KBM-7 (cell line): ENCODE measurements around the gene SLC29A2.
A peak's percentile ranks its signal among the peaks of the same experiment; 100 is the strongest.
"Not testable (repeated sequence)": the region's sequence is repeated elsewhere in the genome, so short reads cannot be mapped to it uniquely, and the experiment has no call there.

Experiments used
- DNase-seq: peaks from one replicate; pipeline ENCODE4 v3.0.0-alpha.2; 2015
- in situ Hi-C: fragments of 300-500 bp; cut with MboI; formaldehyde crosslinking; loops from 2 replicates; pipeline ENCODE4 v1.14.3; 2020; ENCODE audit warnings: low sequenced_read_pairs, low pct_unique_long_range_greater_than_20kb, mixed read lengths

SLC29A2 gene

DNA sequence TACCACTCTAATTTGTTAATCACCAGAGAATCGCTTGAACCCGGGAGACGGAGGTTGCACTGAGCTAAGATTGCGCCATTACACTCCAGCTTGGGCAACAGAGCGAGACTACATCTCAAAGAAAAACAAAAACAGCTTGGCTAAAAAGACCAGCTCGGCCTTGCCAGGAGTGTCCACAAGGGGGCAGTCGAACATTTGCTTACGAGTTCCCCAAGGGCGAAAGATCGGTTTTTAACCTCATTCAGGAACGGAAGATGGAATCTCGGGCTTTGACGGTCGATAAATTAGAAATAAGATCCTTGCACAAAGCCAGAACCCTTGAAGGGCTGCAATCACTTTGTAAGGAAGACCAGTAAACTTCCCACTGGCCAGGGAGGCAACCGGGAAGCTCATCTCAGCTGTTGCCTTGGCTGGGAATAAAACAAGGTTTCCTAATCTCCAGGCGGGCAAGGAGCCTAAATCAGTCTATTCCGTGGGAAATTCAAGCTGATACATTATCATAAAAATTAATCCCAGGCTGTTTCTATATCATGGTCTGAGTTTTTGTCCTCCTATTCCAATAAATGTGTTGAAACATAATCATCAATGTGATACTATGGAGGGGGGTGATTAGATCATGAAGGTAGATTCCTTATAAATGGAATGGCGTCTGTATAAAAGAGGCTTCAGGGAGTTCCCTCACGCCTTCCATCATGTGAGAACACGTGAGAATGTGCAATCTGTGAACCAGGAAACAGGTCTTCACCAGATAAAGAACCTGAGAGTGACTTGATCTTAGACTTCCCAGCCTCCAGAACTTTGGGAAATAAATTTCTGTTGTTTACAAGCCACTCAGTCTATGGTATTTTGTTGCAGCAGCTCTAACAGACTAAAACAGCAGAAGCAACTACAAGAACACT lies 14.9 kb upstream of the SLC29A2 start:
- DNase-seq = peak; percentile 93
- in situ Hi-C loops = no loop called here

DNA sequence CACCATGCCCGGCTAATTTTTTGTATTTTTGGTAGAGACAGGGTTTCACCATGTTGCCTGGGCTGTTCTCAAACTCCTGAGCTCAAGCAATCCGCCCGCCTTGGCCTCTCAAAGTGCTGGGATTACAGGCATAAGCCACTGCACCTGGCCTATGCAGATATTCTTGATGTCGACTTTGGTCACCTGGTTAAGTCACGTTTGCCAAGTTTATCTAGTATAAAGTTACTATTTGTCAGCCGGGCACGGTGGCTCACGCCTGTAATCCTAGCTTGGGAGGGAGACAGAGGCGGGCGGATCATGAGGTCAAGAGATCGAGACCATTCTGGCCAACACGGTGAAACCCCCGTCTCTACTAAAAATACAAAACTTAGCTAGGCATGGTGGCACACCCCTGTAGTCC lies 12.8 kb upstream of the SLC29A2 start:
- DNase-seq, in situ Hi-C loops: not testable (repeated sequence)

DNA sequence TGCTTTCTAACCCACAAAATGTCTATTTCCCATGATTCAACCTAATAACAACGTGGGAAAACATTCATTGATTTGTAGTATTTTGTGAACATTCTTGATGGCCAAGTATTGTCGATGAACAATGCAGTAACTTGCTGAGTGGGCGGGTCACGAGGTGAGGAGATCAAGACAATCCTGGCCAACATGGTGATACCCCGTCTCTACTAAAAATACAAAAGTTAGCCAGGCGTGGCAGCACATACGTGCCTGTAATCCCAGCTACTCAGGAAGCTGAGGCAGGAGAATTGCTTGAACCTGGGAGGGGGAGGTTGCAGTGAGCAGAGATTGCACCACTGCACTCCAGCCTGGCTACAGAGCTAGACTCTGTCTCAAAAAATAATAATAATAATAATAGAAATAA lies 8.7 kb upstream of the SLC29A2 start:
- DNase-seq = peak; percentile 32
- in situ Hi-C loops = not testable (repeated sequence)

GRCh38 chr11:66373690-66374287 lies 2.2 kb upstream of the SLC29A2 start:
- DNase-seq, in situ Hi-C loops: not testable (repeated sequence)

- DNase-seq = no peak
- in situ Hi-C loops = no loop called here
Measured at GRCh38 chr11:66373265-66373664, 1.7 kb upstream of the SLC29A2 start.

GRCh38 chr11:66369073-66369894 lies 2.3 kb downstream of the SLC29A2 start:
- in situ Hi-C loops = no loop called here
- DNase-seq = no peak

DNA sequence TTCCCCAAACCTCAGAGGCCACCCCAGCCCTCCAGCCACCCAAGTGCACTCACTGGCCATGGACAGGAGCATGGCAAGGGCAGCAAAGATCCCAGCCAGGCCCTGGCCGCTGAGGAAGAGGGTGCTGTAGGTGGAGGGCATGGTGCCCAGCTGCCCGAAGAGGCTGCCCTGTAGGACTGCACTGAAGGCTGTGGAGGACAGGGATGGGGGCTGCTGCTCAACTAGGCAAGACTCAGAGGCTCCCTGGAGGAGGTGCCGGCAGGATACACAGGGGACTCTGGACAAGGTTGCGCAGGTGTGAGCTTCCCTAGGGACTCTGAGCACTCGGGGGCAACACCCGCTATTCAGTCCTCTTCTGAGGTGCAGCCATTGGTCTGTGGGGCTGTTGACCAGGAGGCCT lies 3.1 kb downstream of the SLC29A2 start:
- DNase-seq = no peak
- in situ Hi-C loops = no loop called here

GRCh38 chr11:66367561-66368312 lies 3.8 kb downstream of the SLC29A2 start:
- DNase-seq = no peak
- in situ Hi-C loops = no loop called here

DNA sequence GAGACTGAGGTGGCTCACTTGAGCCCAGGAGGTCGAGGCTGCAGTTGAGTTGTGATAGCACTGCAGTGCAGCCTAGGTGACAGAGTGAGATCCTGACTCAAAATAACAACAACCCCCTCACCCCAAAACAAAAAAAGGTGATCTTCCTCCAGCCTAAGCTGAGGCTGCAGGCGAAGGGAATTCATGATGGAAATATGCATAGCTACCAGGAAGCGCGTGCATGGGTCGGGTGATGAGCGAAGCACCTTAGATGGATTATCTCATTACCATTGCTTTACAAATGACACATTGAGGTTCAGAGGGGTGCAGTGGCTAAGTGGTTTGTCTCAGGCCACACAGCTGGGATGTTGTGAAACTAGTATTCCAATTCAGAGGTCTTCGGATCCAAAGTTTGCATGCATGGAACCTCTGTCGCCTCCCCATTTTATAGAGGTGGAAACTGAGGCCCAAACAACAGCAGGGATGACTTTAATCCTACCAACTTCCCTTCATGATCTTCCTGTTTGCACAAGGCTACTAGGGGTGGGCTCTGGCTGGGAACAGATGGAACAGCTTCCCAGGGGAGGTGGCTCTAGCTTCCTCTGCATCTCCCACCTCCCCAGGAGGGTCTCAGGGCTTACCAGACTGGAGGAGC lies 4.6 kb downstream of the SLC29A2 start:
- in situ Hi-C loops = no loop called here

DNA sequence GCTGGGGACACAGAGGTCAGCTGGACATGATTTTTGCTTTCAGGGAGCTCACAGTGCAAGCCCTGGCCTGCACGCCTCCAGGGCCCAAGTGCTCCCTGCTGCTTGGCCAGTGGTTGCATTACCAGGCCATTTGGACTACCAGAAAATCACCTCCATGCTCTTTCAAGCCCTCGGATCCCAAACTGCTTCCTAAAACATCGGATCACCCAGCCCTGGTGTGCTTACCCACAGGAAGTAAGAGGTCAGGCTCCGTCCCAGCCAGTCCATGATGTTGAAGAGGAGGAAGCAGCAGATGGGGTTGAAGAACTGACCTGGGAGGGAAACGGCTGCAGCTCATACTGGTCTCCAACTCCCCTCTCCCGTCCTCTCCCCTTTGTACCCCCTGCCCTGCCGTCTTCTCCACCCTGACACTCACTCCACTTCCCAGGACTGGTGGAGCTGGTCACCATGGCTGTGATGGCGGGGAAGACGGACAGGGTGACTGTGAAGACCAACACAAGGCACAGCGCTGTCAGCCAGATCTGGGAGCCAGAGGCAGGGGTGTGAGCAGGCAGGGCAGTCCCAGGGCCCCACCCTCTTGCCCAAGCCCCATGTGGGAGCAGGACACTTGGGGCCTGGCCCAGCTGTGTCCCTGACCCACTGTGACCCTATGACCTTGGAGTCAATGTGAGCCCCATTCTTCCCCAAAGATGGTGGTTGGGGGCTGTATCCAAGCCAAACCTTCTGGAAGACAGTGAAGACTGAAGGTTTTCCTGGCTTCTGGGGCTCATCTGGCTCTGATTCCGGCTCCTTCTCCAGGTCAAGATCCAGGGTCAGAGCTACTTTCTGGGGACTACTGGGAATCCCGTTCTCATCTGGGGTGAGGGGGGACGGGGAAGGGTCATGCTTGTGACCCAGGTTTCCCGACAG lies 5.6 kb downstream of the SLC29A2 start:
- in situ Hi-C loops = no loop called here
- DNase-seq = no peak

More for the DNA sequence above, 4.6 kb downstream of the SLC29A2 start:
- DNase-seq = no peak

DNA sequence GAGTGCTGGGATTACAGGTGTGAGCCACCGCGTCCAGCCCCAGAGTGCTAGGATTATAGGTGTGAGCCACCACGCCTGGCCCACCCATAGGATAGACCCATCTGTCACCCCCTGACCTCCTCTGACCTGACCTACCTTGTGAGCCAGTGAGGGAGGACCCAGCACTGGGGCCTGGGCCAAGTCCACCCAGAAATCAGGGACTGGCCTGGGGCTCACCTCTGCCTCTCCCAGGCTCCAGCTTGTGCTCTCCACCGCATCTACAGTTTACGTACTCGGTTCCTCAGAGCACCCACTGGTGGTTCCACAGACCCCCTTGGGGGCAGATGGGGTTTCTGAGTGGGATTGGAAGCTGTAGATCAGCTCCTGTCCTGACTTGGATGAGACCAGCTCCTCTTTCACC lies 6.4 kb downstream of the SLC29A2 start:
- no peak for DNase-seq
- in situ Hi-C loops = no loop called here

DNA sequence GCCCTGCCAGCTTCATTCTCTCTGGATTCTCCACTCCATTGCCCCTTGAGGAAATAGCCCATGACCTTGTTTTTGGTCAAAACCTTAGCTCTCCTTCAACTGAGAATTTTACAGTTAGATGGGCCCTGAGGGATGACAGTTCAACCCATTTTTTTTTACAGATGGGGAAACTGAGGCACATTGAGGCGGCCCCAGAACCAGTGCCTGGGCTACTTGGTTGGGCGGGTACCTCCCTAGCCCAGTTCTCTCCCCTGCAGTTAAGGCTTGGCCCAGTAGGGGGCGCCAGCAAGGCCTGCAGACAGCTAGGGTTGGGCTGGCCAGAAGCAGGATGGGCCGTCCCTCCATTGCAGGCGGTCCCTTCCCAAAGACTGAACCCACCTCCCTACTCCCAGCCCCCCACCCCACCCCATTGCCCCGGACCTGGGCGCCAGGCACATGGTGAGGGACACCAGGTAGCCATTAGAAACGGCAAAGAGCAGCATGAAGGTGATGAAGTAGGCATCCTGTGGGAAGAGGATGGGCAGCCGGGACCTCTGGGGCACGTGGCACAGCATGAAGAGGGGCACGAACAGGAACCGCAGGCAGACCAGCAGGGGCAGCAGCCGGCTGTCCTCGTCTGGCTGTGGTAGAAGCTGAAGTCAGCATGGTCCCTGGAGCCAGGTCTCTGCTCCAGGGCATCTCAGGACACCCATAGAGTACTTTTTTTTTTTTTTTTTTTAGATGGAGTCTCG lies 7.6 kb downstream of the SLC29A2 start:
- DNase-seq = peak; percentile 77
- in situ Hi-C loops = no loop called here

GRCh38 chr11:66363187-66363601 lies 8.4 kb downstream of the SLC29A2 start:
- in situ Hi-C loops = no loop called here
- DNase-seq = no peak

DNA sequence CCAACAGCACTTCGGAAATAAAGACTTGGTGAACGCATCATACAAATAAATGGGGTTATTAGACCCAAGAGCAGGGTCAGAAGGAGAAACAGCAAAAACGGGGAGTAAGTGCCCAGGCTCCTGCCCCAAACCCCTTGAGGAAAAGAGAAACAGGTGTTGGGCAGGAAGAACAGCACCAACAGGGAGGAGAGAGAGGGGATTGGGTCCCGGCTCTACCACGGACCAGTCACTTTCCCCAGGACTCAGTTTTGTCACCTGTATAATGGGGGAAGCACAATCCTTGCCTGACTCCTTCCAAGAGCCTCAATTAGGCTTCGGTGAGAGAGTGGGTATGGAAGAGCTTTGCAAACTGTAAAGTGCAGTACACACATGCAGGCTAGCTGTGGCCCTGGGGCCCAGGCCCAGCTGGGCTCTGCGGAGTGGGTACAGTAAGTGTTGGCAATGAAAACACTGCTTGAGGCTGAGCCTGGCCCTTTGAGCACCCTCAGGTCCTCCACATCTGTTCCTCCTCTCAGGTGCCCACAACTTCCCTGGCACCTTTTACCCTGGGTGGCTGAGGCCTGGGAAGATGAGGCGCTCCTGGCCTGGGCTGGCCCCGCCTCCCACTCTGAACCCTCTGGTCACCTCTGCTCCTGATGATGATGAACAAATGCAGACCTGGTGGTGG lies 8.9 kb downstream of the SLC29A2 start:
- DNase-seq = no peak
- in situ Hi-C loops = no loop called here

DNA sequence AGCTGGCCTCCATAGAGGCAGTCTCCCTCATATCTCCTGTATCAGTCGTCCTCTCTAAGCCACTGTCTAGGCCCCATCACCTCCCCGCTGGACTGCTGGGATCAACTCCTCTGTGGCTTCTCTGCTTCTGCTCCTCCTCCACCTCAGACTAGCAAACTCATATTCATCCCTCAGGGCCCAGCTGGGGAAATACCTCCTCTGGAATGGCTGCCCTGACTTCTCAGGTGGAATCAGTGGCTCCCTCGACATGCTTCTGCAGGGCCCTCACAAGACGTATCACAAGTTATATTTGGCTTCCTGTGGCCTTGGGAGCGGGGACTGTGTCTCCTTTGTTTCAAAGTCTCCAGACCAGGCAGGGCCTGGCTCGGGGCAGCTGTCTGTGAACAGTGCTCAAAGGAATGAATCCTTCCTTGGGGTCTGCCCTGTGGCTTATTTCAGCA lies 10.0 kb downstream of the SLC29A2 start:
- in situ Hi-C loops = no loop called here
- DNase-seq = no peak

DNA sequence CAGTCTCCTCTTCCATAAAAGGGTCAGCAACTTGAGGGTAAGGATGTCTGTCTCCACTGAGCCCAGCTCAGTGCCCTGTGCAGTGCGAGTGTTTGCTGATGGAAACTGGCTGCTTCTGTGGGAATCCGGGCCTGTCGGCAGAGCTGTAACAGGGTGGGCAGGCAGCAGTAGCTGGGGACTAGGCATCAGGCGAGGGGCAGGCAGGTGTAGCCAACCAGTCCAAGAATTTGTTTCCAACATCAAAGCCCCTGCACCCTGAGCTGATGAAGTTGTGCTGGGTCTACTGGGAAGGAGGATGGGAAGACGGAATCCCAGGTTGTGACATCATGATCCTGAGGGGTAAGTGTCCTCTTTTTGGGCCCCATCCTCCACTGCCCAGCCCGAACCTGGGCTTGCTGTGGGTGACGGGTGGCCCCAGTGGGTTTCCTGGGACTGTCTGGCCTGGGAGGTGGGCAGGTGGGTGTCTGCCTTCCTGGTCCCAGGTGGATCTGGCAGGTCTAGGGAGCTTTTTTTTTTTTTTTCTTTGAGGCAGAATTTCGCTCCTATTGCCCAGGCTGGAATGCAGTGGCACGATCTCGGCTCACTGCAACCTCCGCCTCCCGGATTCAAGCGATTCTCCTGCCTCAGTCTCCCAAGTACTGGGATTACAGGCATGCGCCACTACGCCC lies 11.0 kb downstream of the SLC29A2 start:
- DNase-seq = no peak
- in situ Hi-C loops = no loop called here
